DND-41 (cell line): Measurements from ENCODE around the gene SPTBN4.

ENCODE experiments used
- ATAC-seq: fragments of 200-7000 bp; cut with Tn5 transposase; 3 replicates; pipeline ENCODE4 v1.9.1; 2021; ENCODE audit warnings: low read depth; ENCODE audit not compliant: insufficient read depth
- DNase-seq: peaks from one replicate; pipeline ENCODE4 v3.0.0-alpha.2; 2020
- H2AFZ ChIP-seq: 2 replicates; pipeline ENCODE4 v1.6.0; 2012; ENCODE audit warnings: low read depth, low read length
- H3K27ac ChIP-seq: 2 replicates; pipeline ENCODE4 v1.5.1; 2012; ENCODE audit warnings: low read length, inconsistent platforms
- H3K27me3 ChIP-seq: fragments of 200-600 bp; sonication (generic); 2 replicates; pipeline ENCODE4 v1.6.0; 2012; ENCODE audit warnings: low read length, mild to moderate bottlenecking, inconsistent platforms; ENCODE audit not compliant: insufficient read depth, poor library complexity
- H3K36me3 ChIP-seq: 2 replicates; pipeline ENCODE4 v1.5.1; 2012; ENCODE audit warnings: low read length, inconsistent platforms; ENCODE audit not compliant: insufficient read depth
- H3K4me1 ChIP-seq: 2 replicates; pipeline ENCODE4 v1.5.1; 2012; ENCODE audit warnings: mild to moderate bottlenecking, low read length; ENCODE audit not compliant: insufficient read depth
- H3K4me2 ChIP-seq: 2 replicates; pipeline ENCODE4 v1.6.0; 2012; ENCODE audit warnings: mild to moderate bottlenecking, moderate library complexity, low read length, inconsistent platforms; ENCODE audit not compliant: insufficient read depth
- H3K4me3 ChIP-seq, 2 experiments: fragments of 200-600 bp in 1 of 2; shearing (Covaris generic) in 1 of 2; 2 replicates each; pipeline ENCODE4 v1.5.1; 2012 to 2016; ENCODE audit warnings: inconsistent platforms in 2 of 2, low read length in 2 of 2, mild to moderate bottlenecking in 2 of 2, low read depth in 1 of 2, moderate library complexity in 1 of 2
- H3K79me2 ChIP-seq: 2 replicates; pipeline ENCODE4 v1.6.0; 2012; ENCODE audit warnings: low read length, inconsistent platforms; ENCODE audit not compliant: insufficient read depth
- H3K9ac ChIP-seq: 2 replicates; pipeline ENCODE4 v1.6.0; 2012; ENCODE audit warnings: low read depth, mild to moderate bottlenecking, inconsistent platforms, low read length, moderate library complexity
- H3K9me3 ChIP-seq: 2 replicates; pipeline ENCODE4 v1.5.1; 2012; ENCODE audit warnings: low read length, moderate library complexity, mild to moderate bottlenecking, inconsistent platforms; ENCODE audit not compliant: insufficient read depth, severe bottlenecking
- H4K20me1 ChIP-seq: 2 replicates; pipeline ENCODE4 v1.6.0; 2012; ENCODE audit warnings: low read length; ENCODE audit not compliant: insufficient read depth
- EZH2 ChIP-seq: IDR thresholded peaks from 3 replicates; pipeline ENCODE4 v1.6.1; 2012; ENCODE audit warnings: borderline replicate concordance, low read depth, mild to moderate bottlenecking, moderate library complexity, low read length, inconsistent platforms; ENCODE audit not compliant: severe bottlenecking
- TF ChIP-seq, protein P1 (sequence below): IDR thresholded peaks from 2 replicates; pipeline ENCODE4 v1.5.1; 2012; ENCODE audit warnings: borderline replicate concordance, low read length, moderate library complexity, mild to moderate bottlenecking; ENCODE audit not compliant: poor library complexity, severe bottlenecking; ENCODE audit errors: extremely low read depth

The SPTBN4 gene

DNA sequence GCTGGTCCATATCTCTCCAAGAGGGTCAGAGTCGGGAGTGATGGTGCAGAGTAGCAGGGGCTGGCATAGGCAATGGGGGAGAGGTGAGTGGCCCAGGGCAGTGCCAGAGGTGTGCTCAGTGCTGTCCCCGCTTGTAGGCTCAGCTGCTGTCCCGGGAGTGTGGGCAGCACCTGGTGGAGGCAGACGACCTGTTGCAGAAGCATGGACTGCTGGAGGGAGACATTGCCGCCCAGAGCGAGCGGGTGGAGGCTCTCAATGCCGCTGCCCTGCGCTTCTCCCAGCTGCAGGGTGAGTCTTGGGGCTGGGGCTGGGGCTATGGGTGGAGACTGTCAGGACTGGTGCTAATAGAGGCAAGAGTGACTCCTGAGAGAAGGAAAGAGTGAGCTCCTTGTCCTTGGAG is 39.3 kb downstream of the SPTBN4 start:
- H3K4me2 ChIP-seq = no peak overlapping the region
- no peaks in the 10 kb centered on the region for H3K36me3 ChIP-seq
- DNase-seq (no peak), ATAC-seq (no peak)
- H3K4me3 ChIP-seq = no peak overlapping the region
- H3K27me3 ChIP-seq = no peaks in the 10 kb centered on the region
- no peak overlapping the region for H2AFZ ChIP-seq
- TF ChIP-seq, protein P1, sequence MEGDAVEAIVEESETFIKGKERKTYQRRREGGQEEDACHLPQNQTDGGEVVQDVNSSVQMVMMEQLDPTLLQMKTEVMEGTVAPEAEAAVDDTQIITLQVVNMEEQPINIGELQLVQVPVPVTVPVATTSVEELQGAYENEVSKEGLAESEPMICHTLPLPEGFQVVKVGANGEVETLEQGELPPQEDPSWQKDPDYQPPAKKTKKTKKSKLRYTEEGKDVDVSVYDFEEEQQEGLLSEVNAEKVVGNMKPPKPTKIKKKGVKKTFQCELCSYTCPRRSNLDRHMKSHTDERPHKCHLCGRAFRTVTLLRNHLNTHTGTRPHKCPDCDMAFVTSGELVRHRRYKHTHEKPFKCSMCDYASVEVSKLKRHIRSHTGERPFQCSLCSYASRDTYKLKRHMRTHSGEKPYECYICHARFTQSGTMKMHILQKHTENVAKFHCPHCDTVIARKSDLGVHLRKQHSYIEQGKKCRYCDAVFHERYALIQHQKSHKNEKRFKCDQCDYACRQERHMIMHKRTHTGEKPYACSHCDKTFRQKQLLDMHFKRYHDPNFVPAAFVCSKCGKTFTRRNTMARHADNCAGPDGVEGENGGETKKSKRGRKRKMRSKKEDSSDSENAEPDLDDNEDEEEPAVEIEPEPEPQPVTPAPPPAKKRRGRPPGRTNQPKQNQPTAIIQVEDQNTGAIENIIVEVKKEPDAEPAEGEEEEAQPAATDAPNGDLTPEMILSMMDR = no peak
- TF ChIP-seq EZH2 = no peak
- no peaks in the 10 kb centered on the region for H3K4me1 ChIP-seq
- H3K9ac ChIP-seq = no peak overlapping the region
- no peaks in the 10 kb centered on the region for H4K20me1 ChIP-seq
- H3K79me2 ChIP-seq = no peaks in the 10 kb centered on the region
- H3K9me3 ChIP-seq = no peaks in the 10 kb centered on the region
- no peak overlapping the region for H3K27ac ChIP-seq

DNA sequence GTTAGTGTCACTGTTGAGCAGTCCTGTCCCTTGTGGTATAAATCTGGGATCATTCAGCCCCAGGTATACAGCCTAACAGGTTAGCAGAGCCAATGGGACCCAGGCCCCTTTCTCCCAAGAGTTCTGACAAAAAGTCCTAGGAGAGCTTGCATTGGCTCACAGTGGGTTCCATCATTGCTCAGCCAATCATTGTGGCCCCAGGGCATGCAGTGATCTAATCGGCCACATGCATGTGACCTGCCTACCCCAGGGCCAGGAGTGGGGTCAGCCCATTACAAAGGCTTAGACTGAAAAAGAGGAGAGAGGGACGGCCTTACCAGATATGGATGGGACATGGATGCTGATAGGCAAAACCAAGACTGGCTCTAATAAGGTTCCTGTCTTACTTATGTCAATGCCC is 41.1 kb downstream of the SPTBN4 start:
- TF ChIP-seq, protein P1 = no peak
- TF ChIP-seq EZH2 = no peak
- Histone ChIP-seq H3K4me1 (no peaks in the 10 kb centered on the region), H3K4me2 (no peak overlapping the region), H4K20me1 (no peaks in the 10 kb centered on the region), H3K9ac (no peak overlapping the region), H3K9me3 (no peaks in the 10 kb centered on the region), H3K27me3 (no peaks in the 10 kb centered on the region), H3K27ac (no peak overlapping the region), H2AFZ (no peak overlapping the region), H3K36me3 (no peaks in the 10 kb centered on the region), H3K79me2 (no peaks in the 10 kb centered on the region), H3K4me3 (no peak overlapping the region)
- no peak for DNase-seq
- no peak for ATAC-seq

DNA sequence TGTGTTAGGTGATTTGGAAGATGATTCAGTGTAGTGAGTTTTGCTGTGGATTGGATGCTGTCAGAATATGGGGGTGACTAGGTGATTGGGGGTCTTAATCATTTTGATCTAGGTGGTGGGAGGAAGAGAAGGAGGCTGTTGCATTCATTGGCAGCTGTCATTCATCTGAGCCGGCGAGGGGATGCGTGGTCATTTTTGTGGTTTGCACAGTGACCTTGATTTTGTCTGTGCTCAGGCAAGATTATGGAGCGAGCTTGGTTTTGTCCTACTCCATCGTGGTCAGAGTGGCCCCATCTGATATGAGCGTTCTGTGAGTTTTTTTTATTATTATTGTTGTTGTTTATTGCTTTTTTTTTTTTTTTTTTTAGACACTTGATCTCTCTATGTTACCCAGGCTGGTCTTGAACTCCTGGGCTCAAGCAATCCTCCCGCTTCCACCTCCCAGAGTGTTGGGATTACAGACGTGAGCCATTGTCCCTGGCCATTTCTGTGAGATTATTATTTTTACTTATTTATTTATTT is 42.0 kb downstream of the SPTBN4 start:
- no peak for ATAC-seq
- TF ChIP-seq EZH2 = no peak
- Histone ChIP-seq H3K36me3 (no peaks in the 10 kb centered on the region), H3K9ac (no peak overlapping the region), H4K20me1 (no peaks in the 10 kb centered on the region), H3K4me2 (no peak overlapping the region), H3K27ac (no peak overlapping the region), H3K27me3 (no peaks in the 10 kb centered on the region), H3K4me3 (no peak overlapping the region), H3K4me1 (no peaks in the 10 kb centered on the region), H3K79me2 (no peaks in the 10 kb centered on the region), H2AFZ (no peak overlapping the region), H3K9me3 (no peaks in the 10 kb centered on the region)
- no peak for DNase-seq

DNA sequence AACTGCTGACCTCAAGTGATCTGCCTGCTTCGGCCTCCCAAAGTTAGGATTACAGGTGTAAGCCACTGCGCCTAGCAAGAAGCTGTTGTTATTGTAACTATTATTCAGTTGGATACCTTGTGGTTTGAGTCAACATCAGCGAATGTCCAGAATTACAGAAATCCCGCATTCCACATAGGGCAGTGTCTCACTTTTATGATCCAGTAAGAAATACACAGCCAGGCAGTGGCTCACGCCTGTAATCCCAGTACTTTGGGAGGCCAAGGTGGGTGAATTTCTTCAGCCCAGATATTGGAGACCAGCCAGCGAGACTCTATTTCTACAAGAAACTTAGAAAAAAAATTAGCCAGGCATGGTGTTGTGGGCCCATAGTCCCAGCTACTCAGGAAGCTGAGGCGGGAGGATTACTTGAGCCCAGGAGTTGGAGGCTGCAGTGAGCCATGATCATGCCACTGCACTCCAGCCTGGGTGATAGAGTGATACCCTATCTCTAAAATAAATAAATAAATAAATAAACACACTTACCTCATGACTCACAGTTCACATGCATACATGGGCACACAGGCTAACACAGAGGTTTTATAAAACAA is 43.8 kb downstream of the SPTBN4 start:
- Histone ChIP-seq H3K27me3 (no peaks in the 10 kb centered on the region), H3K79me2 (no peaks in the 10 kb centered on the region), H3K4me3 (no peak overlapping the region), H4K20me1 (no peaks in the 10 kb centered on the region), H3K4me1 (no peaks in the 10 kb centered on the region), H2AFZ (no peak overlapping the region), H3K9ac (no peak overlapping the region), H3K27ac (no peak overlapping the region), H3K9me3 (no peaks in the 10 kb centered on the region), H3K36me3 (no peaks in the 10 kb centered on the region), H3K4me2 (no peak overlapping the region)
- DNase-seq (no peak), ATAC-seq (no peak)
- TF ChIP-seq, protein P1 = no peak
- TF ChIP-seq EZH2 = no peak
